GM19372 (cell line): ENCODE measurements around the gene MLH1.

Experiments
- ATAC-seq: cut with Tn5 transposase; IDR thresholded peaks from one replicate; pipeline ENCODE4 v1.9.1; 2021; ENCODE audit warnings: mild to moderate bottlenecking, low read depth, moderate library complexity; ENCODE audit not compliant: unreplicated experiment

The MLH1 gene

DNA sequence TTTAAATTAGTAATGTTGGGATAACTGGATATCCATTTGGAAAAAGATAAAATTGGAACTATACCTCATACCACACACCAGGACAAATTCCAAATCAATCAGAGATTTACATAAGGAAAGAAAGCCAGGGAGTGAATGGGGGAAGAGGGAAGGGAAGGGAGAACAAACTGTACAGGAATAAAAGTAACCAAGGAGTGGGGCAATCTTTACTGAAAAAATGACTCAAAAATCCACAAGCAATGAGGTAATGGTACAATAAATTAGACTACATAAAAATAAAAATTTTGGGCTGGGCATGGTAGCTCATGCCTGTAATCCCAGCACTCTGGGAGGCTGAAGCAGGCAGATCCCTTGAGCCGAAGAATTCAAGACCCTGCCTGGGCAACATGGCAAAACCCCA, 82.6 kb downstream of the MLH1 start:
- no peak for ATAC-seq

DNA sequence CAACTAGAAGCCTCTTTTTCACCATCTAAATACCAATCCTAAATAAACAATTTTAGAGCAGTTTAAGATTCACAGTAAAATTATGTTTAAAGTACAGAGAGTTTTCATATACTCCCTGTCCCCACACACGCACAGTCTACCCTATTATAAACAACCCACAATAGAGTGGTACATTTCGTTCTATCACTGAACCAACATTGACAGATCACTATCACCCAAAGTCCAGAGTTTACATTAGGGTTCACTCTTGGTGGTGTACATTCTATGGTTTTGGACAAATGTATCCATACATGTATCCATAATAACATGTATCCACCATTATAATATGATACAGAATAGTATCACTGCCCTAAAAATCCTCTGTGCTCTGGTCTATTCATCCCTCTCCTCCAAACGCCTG, 89.0 kb downstream of the MLH1 start:
- ATAC-seq, result no peak

DNA sequence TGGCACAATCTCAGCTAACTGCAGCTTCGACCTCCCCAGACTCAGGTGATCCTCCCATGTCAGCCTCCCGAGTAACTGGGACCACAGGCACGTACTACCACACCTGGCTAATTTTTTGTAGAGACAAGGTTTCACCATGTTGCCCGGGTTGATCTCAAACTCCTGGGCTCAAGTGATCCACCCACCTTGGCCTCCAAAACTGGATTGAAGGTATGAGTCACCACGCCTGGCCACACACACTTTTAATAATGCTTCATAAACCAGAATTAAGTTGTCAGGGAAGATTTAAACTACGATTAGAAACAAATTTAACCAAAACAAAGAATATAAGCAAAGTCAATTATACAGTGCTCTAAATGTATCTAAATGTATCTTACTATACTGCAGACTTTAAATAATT, 93.6 kb downstream of the MLH1 start:
- ATAC-seq, result no peak

DNA sequence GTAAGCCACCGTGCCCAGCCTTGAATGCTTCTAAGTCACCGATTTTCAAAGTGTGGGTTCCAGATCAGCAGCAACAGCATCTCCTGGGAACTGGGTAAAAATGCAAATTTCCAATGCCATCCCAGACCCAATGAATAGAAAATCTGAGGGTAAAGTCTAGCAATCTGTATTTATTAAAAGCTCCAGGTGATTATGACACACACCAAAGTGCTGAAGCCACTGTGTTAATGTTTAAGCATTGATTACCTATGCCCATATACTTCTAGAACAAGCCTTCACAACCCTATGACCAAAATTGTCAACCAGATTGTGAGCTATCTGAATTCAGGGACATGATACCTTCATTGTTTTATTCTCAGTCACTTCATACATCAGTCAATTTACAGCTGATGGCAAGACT, 94.6 kb downstream of the MLH1 start:
- ATAC-seq, result no peak

DNA sequence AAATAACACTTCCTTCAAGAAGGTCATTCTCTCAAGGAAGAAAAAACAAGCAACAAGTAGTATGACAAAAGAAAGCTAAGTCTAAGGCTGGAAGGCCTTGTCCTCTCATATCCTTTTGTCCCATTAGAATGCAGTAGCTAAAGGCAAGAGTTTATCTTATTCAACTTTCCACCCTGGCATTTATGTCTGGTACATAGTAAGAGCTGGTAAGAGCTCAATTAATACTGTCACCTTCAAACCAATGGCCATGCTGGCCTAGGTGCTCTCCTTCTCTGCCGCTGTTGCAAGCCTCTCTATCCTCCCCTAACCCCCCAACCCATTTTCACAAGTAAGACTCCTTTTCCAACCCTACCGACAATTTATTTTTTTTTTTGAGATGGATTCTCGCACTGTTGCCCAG, 99.2 kb downstream of the MLH1 start:
- no peak for ATAC-seq

DNA sequence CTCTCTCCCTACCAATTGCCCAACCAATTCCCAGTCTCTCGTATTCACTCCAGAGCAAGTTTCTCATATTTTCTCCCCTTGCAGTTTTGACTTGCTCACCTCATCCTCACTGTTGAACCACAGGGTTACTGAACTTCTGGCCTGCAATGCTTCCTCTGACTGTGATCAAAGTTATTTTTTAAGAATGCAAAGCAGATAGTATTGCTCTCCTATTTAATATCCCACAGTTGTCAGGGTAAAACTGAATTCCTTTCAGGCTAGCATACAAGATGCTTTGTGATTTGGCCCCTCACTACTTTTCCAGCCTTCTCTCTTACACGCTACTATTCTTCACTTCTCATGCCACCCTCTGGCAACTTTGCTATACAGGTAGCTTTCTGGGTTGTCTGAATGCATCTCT, 100.2 kb downstream of the MLH1 start:
- ATAC-seq, result no peak

DNA sequence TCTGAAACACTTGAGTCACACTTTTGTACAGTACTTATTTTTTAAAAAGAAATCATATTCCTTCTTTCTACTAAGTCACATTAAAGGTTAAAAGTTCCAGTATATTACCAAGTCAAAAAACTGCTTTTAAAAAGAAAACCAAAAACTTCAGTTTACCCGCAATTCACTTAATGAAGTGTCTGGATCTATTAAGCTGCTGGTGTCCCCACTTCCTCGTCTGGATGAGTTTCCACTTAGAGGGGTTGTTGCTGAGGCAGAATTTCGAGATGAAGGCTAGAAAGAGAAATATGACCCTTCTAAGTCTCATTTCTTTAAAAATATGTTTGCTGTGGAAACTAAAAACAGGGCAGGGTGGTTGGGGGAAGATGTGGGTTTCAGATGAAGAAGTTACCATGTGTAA, 101.3 kb downstream of the MLH1 start:
- no peak for ATAC-seq

DNA sequence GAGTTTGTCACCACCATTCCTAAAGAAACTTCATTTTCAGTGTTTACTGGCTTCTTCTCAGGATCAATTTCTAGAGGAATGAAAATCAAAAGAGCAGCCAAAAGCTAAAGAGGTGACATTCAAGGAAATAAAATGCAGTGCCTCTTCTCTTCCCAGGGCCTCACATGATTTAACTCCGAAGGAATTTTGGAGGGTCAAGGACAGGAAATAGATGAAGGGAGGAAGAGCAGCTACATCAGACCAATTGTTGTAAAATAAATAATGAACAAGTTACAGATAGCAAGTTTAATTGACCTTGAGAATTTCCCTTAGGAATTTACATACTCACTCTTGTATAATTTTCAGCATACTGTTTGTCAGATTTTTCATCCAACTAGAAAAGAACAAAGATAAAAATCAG, 103.0 kb downstream of the MLH1 start:
- ATAC-seq, result no peak

DNA sequence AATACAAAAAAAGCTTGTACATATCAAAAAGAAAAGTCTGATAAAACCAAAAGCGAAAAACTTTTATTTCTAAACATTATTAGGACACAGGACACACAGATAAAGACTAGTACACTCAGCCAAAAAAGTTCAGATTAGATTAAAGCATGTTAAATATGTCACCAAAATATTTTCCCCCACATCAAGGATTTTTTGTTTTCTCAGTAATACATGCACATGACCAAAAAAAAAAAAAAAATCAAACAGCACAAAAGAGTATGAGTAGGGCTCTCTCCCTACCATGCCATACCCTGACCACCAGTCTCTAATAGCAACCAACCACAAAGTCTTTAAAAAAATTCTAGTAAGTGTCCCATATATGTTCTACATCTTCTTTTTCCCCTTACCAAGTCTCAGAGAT, 103.7 kb downstream of the MLH1 start:
- no peak for ATAC-seq

DNA sequence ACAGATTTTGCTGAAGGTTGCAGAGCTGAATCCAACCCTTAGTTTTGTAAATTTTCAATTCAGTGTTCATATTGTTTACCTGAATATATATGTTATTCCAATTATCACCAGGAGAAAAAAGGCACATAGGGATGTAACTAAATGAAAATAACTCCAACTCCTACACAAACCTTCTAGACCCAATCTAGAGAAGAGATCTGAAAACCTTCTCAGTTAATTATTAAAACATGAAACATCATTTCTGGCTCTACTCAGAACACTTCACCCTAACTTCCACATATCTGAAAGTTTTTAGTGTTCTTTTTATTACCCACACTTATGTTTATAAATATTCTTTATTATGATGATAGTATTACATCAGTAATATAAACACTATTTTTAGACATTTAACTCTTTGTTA, 104.5 kb downstream of the MLH1 start:
- ATAC-seq, result no peak

DNA sequence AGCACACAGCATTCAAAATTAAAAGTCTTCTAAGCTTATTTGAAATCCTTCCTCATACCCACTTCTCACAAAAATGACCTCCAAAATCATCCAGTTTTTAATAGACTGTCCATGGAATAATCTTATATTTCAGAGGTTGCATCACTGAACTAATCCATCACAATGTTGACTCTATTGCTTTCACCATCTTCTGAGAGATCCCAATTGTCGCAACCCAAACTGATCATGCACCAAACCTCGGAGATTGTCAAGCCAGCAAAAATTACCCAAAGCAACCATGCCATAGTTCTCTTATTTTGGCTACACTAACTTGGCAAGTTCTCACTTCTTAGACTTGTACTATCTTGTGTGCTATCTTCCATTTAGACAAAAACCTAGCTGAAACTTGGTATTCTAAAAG, 105.6 kb downstream of the MLH1 start:
- no peak for ATAC-seq

DNA sequence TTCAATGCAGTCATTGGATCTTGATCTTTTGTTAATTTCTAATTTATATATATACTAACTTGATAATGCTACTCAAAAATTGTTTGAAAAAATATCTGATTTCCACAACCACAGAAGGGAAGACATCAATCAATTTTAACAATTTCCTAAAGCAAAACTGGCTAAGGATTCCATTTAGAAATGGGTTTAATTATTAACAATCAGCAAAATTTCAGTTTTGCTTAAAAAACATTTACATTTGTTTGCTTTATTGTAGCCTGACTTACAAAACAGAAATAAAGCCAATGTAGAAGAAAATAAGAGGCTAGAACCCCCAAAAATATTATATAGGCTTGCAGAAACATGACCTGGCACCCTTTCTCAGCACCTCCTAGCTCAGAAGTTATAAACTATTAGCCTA, 106.2 kb downstream of the MLH1 start:
- ATAC-seq, result no peak

DNA sequence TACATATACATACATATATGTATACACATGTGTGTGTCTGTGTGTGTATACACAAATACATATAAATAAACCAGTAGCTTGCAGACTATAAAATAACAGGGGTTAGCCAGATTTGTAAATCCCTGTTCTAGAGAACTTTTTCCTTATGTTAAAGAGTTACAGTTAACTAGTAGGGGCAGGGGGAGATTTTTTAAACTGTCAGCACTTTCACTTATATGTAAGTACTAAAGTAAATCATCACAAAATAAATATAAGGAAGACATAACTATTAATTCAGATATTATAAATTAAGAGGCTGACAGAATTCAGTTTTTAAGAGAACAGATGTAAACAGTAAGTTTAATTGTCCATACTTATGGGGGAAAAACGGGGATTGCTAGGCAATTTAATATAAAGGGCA, 107.1 kb downstream of the MLH1 start:
- no peak for ATAC-seq
